ENCODE measurements around the gene MED22.
"Not testable (repeated sequence)": the region's sequence is repeated elsewhere in the genome, so short reads cannot be mapped to it uniquely, and the experiment has no call there.

Gene MED22

DNA sequence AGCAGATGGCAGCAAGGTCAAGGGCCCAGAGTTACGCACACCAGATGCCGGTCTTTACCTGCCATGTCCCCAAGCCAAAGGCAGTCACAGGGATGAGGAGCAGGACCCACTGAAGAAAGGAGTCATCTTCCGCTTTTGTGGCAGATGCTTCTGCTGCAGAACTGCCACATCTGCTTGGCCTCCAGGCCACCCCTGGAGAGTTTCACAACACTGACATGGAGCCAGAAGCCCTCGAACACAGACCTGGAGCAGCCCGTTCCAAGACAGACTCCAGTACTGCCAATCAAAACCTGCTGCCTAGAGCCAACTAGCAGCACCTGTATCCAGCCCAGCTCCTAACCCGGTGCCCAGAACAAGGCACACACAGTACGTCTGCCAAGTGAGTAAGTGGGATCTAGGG is 6.8 kb upstream of the MED22 start:
- no peak for DNase-seq

DNA sequence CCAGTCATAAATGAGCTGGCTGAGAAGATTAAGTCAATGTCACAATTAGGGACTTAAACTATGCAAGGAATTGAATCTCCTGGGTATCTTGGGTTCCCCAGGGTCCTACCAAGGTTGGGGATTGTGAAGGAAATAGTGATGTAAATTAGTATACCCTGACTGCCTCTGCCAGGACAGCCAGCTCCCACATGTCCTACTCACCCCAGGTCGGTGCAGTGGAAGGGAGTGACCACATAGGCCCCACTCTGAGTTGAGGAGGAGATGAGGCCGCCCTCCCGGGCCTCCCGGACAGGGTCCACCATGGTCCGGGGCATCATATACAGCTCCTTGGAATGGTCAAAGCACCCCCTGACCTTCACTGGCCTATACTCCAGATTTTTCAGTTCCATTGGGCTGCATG is 5.6 kb upstream of the MED22 start:
- DNase-seq, result no peak

DNA sequence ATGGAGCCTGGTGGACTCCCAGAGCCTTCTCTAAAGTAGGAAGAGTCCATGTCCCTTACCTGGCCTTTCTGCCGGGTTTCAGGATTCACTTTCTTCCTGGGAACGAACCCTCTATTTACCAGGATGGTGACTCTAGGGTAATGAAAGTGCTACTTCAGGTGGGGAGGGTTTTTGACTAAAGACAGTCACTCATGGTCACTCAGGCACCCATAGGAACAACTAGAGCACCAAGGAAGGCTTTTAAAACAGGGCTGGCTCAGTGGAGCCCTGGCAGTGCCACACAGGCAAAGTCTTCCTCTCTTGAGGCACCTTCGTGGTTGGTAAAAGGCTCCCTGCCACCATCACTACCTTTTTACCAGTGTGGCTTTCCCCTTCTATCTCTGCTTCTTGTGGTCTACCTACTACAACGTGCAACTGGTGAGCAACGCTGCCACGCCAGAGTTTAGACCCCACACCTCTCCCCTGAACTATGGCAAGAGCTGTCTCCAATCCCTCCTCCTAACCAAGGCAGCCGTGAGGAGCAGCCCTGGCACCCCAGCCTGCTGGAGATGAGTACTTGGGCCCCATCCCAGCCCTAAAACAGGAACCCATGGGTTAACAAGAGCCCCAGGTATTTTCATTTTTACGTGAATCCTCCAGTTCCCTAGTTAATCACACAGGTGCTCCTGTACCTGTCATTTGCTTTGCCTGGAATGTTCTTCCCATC is 4.9 kb upstream of the MED22 start:
- no peak for DNase-seq

DNA sequence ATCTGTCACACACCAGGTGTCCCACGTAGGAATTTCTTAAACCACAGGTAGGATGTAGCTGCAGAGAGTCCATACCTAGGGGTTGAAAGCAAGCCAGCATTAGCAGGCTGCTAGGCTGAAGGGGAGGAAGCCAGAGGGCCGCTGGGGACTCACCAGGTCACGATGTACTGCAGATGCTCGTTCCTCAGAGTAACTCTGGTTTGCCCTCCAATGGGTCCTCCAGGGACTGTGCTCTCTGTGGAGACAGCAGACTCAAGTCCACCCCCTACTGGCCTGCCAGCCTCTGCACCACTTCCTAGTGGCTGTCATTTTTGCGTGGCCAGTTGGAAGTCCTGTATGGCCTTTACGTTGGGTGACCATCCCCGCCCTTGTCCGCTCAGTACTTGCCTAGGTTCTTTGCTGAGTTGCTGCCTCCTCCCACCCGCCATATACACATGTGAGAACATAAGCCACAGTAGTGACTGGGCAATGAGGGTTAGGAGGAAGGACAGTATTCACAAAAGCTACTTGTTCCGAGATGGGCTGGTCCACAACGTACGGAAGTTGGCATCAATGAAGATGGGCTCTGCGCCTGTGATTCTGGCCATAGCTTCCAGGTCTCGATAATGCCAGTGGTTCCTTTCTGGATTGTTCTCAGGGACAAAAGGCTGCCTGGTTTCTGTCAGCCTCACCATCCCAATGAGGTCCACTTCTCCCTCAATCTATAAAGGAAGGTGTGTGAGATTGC is 4.1 kb upstream of the MED22 start:
- no peak for DNase-seq

DNA sequence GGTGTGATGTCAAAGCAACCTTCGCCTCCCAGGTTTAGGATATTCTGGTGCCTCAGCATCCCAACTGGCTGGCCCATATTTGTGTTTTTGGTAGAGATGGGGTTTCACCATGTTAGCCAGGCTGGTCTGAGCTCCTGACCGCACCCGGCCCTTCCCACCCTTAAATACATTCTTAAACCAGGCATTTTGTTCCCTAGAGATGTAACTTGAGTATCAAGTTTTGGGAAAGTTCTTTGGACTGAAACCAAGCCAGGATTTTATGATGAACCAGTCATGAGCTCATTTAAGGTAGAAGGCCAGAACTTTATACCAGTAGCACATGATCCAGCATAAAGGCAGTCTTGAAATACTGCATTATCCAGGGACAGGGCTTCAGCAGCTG is 3.6 kb upstream of the MED22 start:
- DNase-seq, result no peak

DNA sequence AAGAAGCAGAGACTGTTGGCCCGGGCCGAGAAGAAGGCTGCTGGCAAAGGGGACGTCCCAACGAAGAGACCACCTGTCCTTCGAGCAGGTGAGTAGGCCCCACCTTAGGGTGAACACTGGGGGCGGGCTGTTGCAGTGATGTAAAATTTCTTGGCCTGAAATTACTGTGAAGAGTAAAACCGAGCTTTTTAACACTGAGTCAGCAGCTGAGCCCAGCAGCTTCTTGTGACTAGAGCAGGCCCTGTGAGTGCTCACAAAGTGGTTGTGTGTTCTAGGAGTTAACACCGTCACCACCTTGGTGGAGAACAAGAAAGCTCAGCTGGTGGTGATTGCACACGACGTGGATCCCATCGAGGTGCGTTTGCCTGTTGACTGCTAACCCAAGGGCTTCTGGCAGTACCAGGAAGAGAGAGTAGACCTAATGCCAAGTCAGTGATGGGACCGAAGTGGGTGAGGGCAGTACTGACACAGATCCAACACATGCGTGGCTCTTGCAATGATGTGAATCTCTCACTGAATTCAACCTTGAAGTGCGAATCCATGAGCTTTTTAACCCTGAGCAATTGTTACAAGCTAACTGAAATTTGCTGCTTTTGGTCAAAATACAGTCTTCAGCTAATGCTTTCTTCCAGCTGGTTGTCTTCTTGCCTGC is 2.2 kb upstream of the MED22 start:
- DNase-seq, result no peak

DNA sequence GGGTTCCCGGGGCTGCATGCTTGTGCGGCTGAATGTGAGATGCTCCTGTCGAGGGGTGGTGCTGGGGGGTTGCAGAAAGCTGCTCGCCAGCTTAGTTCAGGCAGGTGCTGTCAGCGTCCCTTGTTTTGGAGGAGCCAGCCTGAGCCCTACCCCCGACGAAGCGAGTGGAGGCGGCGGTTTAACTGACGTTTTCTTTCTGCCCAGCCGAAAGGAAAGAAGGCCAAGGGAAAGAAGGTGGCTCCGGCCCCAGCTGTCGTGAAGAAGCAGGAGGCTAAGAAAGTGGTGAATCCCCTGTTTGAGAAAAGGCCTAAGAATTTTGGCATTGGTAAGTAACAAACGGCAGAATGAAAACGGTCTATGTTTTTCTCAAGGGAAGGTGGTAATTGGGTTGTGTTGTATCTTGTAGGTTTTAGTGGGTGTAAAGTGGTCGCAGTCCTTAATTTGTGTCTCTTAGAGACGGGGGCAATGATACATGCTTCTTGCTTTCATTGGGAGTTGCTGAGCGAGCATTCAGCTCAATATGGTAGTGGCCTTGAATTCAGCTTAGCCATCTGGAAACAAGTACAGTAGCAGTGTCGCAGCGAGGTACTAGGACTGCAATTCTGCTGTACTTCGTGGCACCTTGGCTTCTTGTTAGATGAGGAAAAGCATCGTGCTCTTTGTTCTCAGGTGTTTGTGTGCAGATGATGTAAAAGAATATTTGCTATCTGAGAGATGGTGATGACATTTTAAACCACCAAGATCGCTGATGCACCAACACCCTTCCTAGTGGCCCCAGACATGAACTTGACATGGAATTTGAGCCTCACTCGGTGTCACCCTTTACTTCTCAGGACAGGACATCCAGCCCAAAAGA is 1.0 kb upstream of the MED22 start:
- DNase-seq, result no peak

DNA sequence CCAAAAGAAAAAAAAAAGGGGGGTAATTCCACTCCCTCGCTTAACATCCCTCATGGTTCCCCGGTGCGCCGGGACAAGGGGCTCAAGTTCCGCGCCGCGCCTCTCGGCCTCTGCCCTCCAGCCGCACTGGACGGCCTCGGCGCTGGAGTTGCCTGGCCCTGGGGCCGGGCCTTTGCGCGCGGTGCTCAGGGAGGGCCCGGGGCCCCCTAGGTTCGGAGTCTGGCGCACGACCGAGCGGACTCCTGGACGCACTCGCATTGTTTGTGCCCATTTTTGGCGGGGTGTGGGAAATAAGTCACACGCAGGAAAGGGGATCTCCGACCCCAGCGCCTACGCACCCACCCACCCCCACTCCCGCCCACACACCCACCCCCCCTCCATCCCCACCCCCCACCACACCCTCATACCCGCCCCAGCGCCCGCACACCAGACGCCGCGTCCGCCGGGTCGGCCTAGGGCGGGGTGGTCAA is 381 bp downstream of the MED22 start:
- DNase-seq, result no peak

DNA sequence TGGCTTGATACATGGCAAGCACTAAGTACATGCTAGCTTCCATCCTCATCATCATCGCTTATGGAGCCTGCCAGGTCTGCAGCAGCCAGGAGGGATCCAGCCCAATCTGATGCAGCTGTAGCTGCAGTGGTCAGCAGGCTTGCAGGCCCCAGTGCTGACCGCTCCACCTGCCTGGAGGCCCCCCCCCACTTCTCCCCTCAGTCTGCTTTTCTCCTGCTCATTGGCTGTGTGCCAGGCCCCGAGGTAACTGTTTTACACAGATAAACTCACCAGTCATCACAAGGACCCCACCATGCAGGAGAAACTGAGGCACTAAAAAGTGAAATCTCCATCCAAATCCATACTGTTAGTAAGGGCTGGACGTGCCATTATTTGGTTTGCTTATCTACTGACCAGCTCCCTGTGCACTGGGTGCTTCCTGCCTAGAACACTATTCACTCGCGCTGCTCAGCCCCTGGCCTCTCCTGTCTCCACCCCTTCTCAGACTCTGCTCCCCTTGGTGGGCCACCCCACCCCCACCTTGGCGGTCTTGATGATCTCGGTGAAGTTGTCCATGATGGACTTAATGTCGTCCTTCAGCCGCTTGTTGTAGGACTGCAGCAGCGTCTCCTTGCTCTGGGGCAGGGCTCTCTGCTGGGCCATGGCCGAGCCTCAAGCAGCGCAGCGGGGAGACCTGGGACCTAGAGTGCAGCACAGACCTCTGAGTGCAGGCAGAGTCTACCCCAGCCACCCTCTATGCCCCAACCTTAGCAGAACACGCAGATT is 1.7 kb downstream of the MED22 start:
- no peak for DNase-seq

DNA sequence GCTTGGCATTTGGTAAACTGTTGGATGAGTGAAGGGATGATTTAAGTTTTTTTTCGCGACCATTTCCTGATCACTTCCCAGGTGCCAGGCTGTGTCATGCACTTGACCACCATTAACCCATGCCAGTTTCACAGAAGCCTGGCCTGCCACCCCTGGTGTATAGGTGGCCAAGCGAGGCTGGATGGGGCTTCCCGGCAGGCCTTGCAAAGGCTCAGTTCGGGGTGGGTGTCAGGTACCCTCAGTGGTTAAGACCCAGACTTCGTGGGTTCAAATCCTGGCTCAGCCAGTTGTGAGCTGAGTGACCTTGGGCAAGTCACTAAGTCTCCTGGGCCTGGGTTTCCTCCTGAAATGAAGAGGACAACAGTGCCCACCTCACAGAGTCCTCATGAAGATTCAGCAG is 2.3 kb downstream of the MED22 start:
- DNase-seq, result no peak

DNA sequence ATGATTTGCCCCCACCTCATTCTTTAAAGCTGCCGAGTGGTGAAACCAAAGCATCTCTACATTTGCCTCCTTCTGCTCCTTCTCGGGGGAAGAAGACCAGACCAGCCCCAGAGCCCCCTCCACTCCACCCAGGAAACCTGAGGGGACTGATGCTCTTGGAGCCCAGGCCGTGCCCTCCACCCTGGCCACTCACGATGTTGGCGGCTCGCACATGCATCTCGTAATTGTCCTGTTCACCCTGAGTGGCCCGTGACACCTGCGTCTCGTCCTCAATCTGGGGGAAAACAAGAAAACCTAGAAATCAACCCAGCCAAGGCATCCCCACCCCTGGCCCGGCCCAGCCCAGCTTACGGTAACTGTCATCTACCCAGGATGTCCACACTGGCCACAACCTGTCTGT is 3.0 kb downstream of the MED22 start:
- DNase-seq, result no peak

DNA sequence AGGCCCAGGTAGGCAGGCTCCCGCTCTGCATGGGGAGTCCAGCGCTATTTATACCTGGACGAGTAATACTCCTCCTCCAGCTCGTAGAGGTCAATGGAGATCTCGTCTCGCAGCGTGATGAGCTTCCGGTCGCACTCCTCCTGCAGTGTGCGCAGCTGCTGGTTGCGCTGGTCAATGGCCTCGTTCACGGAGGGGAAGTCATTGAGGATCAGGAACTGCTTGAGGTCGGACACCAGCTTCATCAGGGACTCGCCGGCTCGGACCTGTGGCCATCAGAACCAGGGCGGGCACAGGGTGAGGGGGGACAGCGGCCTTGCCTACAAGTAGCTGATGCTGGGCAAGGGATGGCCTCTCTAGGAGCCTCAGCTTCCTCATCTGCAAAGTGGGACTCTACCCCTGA is 3.9 kb downstream of the MED22 start:
- no peak for DNase-seq

DNA sequence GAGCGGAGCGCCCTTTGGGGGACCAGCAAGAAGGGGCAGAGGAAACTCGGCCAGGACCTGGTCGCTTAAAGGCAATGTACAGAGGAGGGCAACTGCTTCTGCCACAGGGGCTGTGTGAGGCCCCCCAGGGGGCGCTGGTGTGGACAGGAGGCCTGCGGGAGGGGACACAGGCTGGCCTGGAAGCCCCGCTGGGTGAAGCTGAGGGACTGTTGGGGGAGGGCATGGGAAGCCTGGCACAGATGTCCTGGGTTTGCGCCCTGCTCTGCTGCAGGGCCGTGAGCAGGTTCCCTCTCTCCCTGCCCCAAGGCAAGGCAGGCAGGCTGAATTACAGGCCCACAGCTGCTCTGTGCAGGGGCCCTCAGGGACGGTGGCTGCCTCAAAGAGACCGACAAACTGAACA is 5.4 kb downstream of the MED22 start:
- no peak for DNase-seq

DNA sequence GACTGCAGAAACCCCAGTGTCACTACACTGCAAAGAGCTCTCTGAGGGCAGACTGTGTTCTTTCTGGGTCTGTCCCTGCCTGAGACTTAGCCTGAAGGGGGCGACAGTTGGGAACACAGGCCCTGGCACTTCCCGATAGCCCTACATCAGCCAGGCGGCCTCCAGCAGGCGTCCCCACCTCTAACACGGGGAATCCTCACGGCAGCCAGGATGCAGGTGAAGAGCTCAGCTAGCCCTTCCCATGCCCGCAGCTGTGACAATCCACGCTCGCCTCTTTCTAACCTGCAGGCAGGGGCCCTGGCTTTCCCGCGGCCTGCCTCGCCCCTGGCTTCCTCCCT is 5.9 kb downstream of the MED22 start:
- no peak for DNase-seq

DNA sequence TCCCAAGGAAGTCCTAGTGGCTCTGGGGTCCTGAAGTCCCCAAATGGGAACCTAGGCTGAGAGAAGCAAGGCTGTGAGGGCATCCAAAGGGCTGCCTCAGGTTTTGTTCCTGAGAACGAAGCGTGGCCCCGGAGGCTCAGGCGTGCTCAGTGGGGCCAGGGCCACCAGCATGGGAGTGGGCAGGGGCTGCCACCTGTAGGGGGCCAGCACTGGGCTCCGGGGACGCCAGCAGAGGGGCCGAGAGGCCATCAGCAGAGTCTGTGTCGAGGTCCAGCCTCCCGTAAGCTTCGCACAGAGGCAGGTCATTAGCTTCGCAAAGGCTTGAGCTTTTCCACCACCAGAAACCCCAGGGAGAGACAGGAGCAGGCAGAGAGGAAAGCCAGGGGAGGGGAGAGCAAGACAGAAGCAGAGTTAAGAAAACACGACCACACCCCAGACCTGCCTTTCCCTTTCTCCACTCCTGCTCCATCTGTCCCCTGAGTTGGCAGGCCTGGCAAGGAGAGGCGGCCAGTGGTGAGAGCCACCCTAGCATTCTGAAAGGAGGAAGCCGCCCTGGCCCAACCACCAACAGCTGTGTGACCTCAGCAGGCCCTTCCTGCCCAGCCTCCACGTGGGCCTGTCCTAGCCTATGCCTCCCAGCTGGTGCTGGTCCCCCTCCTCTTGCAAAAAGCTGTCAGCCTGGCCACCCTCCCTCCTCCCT is 6.4 kb downstream of the MED22 start:
- no peak for DNase-seq

DNA sequence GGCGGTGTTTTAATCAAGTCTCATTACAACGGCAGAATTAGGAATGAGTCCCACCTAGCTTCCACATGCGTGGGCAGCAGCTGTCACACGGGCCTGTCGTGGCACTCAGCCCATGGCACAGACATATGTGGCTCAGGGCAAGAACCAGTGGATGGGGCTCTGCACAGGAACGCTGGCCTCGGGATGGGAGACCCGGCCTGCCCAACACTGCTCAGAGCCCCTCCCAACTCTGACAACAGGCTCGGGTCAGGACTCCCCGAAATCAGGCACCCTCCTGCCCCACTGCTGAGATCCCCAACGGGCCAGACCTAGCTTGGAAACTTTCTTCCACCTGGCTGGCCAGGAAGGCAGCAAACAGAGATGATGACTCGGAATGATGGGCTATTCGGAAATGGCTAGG is 7.0 kb downstream of the MED22 start:
- DNase-seq, result no peak

DNA sequence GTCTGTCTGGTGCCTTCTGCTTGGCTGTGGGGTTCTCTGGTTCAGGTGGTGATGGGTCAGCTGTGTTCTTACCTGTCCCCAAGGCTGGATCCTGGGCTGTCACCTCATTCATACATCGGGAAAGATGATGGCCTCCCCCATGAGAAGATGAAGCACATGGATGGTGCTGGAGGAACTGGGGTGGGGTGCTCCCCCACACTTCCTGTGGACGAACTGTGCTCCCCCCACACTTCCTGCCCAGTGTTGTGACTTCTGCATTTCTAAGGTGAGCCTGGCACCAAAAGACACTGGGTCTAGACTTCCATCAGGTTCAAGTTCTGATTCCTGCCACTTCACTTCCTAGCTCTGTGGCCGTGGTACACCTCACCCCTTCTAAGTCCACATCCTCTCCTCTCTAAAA is 7.7 kb downstream of the MED22 start:
- no peak for DNase-seq

DNA sequence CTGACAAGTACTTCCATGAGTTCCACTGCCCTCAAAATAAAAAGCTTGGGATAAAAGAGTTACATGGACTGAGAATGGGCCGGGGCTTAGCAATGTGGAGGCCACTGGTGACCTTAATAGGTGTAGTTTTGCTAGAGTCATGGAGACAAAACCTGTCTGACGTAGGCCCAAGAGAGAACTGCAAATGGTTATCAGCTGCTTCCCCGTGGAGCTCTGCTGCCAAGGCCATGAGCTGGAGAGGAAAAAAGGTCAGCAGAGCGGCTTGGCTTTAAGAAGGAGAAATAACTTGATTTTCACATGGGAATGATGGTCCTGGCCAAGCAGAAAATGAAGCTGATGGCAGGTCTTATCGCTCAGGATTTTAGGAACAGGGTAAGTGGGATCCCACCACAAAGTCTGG is 8.3 kb downstream of the MED22 start:
- DNase-seq, result no peak

DNA sequence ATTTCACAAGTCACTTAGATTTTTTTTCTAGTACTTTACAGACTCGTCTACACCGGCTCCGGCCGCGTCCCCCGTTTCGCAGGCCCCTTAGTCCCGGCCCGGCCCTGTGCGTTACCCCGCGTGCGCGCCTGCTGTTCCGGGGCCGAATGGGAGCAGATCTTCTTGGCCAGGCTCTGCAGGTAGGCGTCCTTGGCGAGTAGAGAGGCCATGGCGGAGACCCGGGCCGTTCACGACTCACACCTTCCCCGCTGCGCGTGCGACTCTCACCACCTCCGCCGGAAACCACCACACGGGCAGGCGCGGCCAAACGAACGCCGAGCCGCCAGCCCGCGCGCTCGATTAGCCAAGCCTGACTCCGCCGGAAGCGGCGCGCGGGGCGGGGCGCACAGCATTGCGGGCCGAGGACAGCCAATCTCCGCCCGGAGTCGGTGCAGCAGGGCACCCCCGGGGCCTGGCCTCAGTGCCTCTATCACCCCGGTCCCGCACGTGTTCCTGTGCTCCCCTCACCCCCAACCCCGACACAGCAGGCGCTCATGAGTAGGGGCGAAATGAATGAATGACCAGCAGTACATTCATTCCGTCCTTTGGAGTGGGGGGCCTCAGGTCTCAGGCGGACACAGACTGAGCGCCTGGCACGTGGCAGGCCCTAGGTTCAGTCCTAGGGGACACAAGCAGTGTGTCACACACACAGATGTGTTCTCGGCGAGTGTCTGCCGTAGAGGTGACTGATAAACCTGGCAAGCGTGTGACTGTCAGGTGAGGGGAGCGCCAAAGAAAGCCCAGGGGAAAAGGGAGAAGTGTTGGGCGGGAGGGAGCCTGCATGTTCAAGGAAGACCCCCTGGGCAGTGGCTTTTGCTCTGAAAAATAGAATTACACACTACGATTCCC is 11.8 kb downstream of the MED22 start, which contains the start of gene SURF6:
Gene SURF6, minus strand, starts transcription at position 265 of the 888 bp plus-strand sequence. Its CDS starts 56 bp downstream, at position 209.
- peak; percentile 49 for DNase-seq

DNA sequence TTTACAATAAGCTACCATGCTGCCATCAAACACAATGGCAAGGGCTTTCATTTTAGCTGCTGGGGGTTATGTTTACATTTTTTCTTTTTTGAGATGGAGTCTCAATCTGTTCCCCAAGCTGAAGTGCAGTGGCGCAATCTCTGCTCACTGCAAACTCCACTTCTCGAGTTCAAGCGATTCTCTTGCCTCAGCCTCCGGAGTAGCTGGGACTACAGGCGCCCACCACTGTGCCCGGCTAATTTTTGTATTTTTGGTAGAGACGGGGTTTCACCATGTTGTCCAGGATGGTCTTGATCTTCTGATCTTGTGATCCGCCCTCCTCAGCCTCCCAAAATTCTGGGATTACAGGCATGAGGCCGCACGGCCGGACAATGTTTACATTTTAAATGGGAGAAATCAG is 13.0 kb downstream of the MED22 start:
- DNase-seq, result not testable (repeated sequence)

DNA sequence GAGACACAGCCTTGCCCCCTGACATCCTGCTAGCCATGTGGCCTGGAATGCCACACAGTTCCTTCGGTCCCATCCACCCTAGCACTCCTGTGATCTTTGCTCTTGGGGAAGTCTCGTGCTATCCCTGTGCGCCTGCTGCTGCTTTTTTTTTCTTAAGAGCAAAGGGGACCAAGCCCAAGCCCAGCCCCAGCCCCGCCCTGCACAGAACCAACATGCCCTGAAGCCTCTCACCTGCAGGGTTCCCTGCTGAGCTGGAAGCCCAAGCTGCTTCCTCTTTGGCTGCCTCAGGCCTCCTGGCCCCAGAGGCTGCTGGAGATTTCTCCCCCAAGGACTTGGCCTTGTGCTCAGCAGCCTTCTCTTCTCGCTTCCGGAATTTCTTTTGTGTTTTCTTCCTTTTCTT is 13.8 kb downstream of the MED22 start:
- DNase-seq, result no peak
